Activated T-helper 2 cell treated with anti-CD3 and anti-CD28 coated beads, Interferon-gamma antibody, Interleukin-2, Interleukin-4, amounts not matched to agents 10 μg/mL and 5 μg/mL and 100 μg/mL, durations not matched to agents 14 hours and 24 hours and 36 hours (primary cell): ENCODE results near the gene ZGPAT. TPM values are rescaled to one million over a fixed set of nuclear protein-coding genes. Genes with fewer than 3 reads are reported as not detected.
"Not testable (repeated sequence)": the region's sequence is repeated elsewhere in the genome, so short reads cannot be mapped to it uniquely, and the experiment has no call there.

Experiments
- DNase-seq: peaks from one replicate; pipeline ENCODE4 v3.0.0; 2021; ENCODE audit warnings: low spot score
- H3K27ac Mint-ChIP-seq: one replicate; pipeline ENCODE4 v1.8.0; 2021; ENCODE audit warnings: mixed read lengths
- H3K27me3 Mint-ChIP-seq: one replicate; pipeline ENCODE4 v1.8.0; 2021; ENCODE audit warnings: low read depth, mixed read lengths
- H3K36me3 Mint-ChIP-seq: one replicate; pipeline ENCODE4 v1.8.0; 2021; ENCODE audit warnings: low read depth, mixed read lengths
- H3K4me1 Mint-ChIP-seq: one replicate; pipeline ENCODE4 v1.8.0; 2021; ENCODE audit warnings: low read depth, mixed read lengths
- H3K4me3 Mint-ChIP-seq: one replicate; pipeline ENCODE4 v1.8.0; 2021; ENCODE audit warnings: low read depth, mild to moderate bottlenecking, moderate library complexity, mixed read lengths
- H3K9me3 Mint-ChIP-seq: one replicate; pipeline ENCODE4 v1.8.0; 2021; ENCODE audit warnings: mixed read lengths
- intact Hi-C: fragments of 100-400 bp; cut with micrococcal nuclease; formaldehyde crosslinking; loops from one replicate; pipeline ENCODE4 v1.15.1; 2023
- total RNA-seq: library from RNA; stranded (reverse); gene quantifications from 2 replicates; pipeline ENCODE4 v1.2.3, GENCODE V29; 2022

Gene ZGPAT
- total RNA-seq, 1 donor from 2014 or later, result 29.0 TPM

- no peaks in the 10 kb centered on the region for H3K27me3 Mint-ChIP-seq
- DNase-seq, result no peak
- no peaks in the 10 kb centered on the region for H3K36me3 Mint-ChIP-seq
- no peaks in the 10 kb centered on the region for H3K9me3 Mint-ChIP-seq
- H3K4me3 Mint-ChIP-seq, result no peak overlapping the region
- no peaks in the 10 kb centered on the region for H3K4me1 Mint-ChIP-seq
- intact Hi-C loops, result no loop called here
- no peak overlapping the region for H3K27ac Mint-ChIP-seq
Measured at GRCh38 chr20:63771046-63771707, 63.3 kb downstream of the ZGPAT start.

DNA sequence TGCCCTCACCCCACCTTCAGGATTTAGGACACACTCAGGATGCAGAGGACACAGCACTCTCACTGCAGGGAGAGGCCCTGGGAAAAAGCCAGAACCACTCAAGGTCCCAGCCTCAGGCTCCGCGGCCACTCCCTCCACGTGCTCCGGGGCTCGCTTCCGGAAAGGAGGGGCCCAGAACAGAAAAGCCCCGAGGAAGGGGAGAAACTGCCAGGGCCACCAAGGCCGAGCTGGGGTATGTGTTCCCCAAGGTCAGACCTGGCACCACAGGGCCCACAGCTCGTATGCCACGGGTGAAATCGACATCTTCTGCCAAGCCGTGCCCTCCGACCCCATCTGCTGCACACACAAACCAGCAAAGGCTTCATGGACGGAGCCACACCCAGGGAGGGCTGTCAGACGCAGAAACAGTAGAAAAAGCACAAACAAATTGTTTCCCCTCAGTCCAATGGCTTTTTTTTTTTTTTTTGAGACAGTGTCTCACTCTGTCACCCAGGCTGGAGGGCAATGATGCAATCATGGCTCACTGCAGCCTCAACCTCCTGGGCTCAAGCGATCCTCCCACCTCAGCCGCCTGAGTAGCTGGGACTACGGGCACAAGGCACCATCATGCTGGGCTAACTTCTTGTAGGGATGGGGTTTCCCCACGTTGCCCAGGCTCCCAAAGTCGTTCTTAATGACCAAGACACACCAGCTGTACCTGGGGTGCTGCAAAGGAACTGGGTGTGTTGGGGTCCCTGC is 65.1 kb downstream of the ZGPAT start:
- no peaks in the 10 kb centered on the region for H3K27me3 Mint-ChIP-seq

DNA sequence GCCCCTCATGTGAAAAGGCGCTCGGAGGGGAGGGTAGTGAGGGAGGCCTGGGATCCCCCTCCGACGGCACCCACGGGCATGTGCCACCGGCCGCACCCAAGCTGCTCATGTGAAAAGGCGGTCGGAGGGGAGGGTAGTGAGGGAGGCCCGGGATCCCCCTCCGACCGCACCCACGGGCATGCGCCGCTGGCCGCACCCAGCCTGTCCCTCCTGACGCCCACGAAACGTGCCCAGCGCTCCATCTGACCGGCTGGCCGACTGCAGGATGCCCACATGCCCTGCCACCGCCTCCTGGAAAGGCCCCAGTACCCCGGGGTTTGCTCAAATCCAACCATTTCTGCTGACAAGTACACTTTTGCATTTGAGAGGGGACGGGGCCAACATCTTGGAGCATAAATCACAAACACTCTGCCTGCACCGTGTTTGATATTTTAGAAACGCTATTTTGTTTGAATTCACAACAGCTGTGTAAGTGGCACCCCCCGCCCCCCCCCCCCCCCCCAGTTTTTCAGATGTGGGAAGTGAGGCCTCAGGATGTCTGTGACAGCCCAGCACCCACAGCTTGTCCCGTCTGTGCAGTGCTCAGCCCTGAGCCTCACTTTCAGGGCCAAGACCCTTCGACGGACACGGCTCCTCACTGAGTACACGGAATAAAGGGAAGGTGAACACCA is 65.9 kb downstream of the ZGPAT start:
- Mint-ChIP-seq H3K36me3 (no peaks in the 10 kb centered on the region), H3K27ac (no peak overlapping the region), H3K4me1 (no peaks in the 10 kb centered on the region), H3K9me3 (no peaks in the 10 kb centered on the region), H3K27me3 (no peaks in the 10 kb centered on the region), H3K4me3 (no peak overlapping the region)
- no peak for DNase-seq
- intact Hi-C loops, result no loop called here

More for the DNA sequence above, 65.1 kb downstream of the ZGPAT start:
- intact Hi-C loops, result no loop called here
- no peaks in the 10 kb centered on the region for H3K36me3 Mint-ChIP-seq
- H3K27ac Mint-ChIP-seq, result no peak overlapping the region
- H3K4me1 Mint-ChIP-seq, result no peaks in the 10 kb centered on the region
- no peak overlapping the region for H3K4me3 Mint-ChIP-seq
- no peak for DNase-seq
- no peaks in the 10 kb centered on the region for H3K9me3 Mint-ChIP-seq

- Mint-ChIP-seq H3K36me3 (no peaks in the 10 kb centered on the region), H3K4me1 (no peaks in the 10 kb centered on the region), H3K4me3 (no peak overlapping the region), H3K27me3 (no peaks in the 10 kb centered on the region), H3K27ac (no peak overlapping the region), H3K9me3 (no peaks in the 10 kb centered on the region)
- intact Hi-C loops, result no loop called here
- DNase-seq, result no peak
Measured at GRCh38 chr20:63774306-63774705, 66.5 kb downstream of the ZGPAT start.

GRCh38 chr20:63775096-63775978 is 67.5 kb downstream of the ZGPAT start:
- no peak for DNase-seq
- H3K27ac Mint-ChIP-seq, result no peak overlapping the region
- H3K4me3 Mint-ChIP-seq, result no peak overlapping the region
- intact Hi-C loops, result no loop called here
- H3K4me1 Mint-ChIP-seq, result no peaks in the 10 kb centered on the region
- H3K27me3 Mint-ChIP-seq, result no peaks in the 10 kb centered on the region
- no peaks in the 10 kb centered on the region for H3K36me3 Mint-ChIP-seq
- H3K9me3 Mint-ChIP-seq, result no peaks in the 10 kb centered on the region

DNA sequence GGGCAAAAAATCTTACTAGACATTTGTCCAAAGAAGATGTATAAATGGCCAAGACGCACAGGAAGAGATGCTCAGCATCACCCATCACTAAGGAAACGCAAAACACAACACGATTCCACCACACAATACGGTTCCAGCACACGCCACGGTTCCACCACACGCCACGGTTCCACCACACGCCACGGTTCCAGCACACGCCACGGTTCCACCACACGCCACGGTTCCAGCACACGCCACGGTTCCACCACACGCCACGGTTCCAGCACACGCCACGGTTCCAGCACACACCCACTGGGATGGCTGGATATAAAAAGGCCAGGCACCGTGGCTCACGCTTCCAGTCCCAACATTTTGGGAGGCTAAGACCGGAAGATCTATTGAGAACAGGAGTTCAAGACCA is 69.0 kb downstream of the ZGPAT start:
- H3K36me3 Mint-ChIP-seq, H3K9me3 Mint-ChIP-seq, H3K27me3 Mint-ChIP-seq, H3K4me3 Mint-ChIP-seq, H3K4me1 Mint-ChIP-seq, DNase-seq, intact Hi-C loops, H3K27ac Mint-ChIP-seq: not testable (repeated sequence)

- Mint-ChIP-seq H3K27ac (no peak overlapping the region), H3K4me3 (no peak overlapping the region), H3K4me1 (peaks cover 3% of the 10 kb centered on the region), H3K36me3 (no peaks in the 10 kb centered on the region), H3K27me3 (no peaks in the 10 kb centered on the region), H3K9me3 (no peaks in the 10 kb centered on the region)
- intact Hi-C loops, result no loop called here
- no peak for DNase-seq
Measured at GRCh38 chr20:63777614-63778013, 69.8 kb downstream of the ZGPAT start.

DNA sequence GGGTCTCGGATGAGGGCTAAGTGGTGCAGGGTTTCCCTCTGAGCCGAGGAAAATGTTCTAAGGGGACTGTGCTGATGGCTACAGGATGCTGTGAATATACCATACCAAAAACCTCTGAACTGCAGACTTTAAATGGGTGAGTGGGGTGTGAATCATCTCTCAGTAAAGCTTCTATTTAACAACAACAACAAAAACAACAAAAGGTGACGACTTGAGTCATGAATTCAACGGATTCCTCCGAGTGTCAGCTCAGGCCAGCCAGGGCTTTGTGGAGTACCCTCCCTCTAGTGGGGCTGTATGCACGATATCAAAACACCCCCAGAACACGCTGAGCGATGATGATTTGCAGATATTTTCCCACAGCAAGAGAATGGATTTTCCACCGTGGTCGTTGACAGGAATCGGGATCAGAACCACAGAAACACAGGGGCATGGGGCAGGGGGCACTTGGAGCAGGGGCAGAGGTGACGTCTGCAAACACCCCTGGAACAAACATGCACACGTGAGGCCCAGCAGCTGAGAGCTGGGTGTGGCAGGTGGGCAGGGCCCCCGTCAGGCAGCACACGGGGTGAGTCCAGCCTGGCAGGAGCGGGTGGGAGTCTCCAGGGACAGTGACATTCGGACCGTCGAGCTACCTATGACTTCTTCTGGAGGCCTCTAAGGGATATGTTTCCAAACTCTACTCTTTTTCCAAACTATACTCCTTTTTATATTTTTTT is 70.4 kb downstream of the ZGPAT start:
- intact Hi-C loops, result no loop called here
- H3K9me3 Mint-ChIP-seq, result no peaks in the 10 kb centered on the region
- no peak for DNase-seq
- H3K4me3 Mint-ChIP-seq, result no peak overlapping the region
- H3K36me3 Mint-ChIP-seq, result no peaks in the 10 kb centered on the region
- H3K4me1 Mint-ChIP-seq, result peaks cover 3% of the 10 kb centered on the region
- no peaks in the 10 kb centered on the region for H3K27me3 Mint-ChIP-seq
- no peak overlapping the region for H3K27ac Mint-ChIP-seq

- Mint-ChIP-seq H3K27me3 (no peaks in the 10 kb centered on the region), H3K4me3 (no peak overlapping the region), H3K9me3 (no peaks in the 10 kb centered on the region), H3K27ac (no peak overlapping the region), H3K4me1 (peaks cover 3% of the 10 kb centered on the region), H3K36me3 (no peaks in the 10 kb centered on the region)
- intact Hi-C loops, result no loop called here
- no peak for DNase-seq
Measured at GRCh38 chr20:63778857-63779256, 71.0 kb downstream of the ZGPAT start.

- Mint-ChIP-seq H3K27me3 (no peaks in the 10 kb centered on the region), H3K4me3 (no peak overlapping the region), H3K36me3 (no peaks in the 10 kb centered on the region), H3K9me3 (no peaks in the 10 kb centered on the region), H3K4me1 (peaks cover 5% of the 10 kb centered on the region), H3K27ac (no peak overlapping the region)
- intact Hi-C loops, result no loop called here
- DNase-seq, result no peak
Measured at GRCh38 chr20:63781181-63781580, 73.3 kb downstream of the ZGPAT start.

GRCh38 chr20:63782051-63782471 is 74.2 kb downstream of the ZGPAT start:
- H3K36me3 Mint-ChIP-seq, result no peaks in the 10 kb centered on the region
- no peaks in the 10 kb centered on the region for H3K9me3 Mint-ChIP-seq
- no peak overlapping the region for H3K27ac Mint-ChIP-seq
- DNase-seq, result no peak
- peaks cover 5% of the 10 kb centered on the region for H3K4me1 Mint-ChIP-seq
- H3K27me3 Mint-ChIP-seq, result no peaks in the 10 kb centered on the region
- intact Hi-C loops, result no loop called here
- no peak overlapping the region for H3K4me3 Mint-ChIP-seq

DNA sequence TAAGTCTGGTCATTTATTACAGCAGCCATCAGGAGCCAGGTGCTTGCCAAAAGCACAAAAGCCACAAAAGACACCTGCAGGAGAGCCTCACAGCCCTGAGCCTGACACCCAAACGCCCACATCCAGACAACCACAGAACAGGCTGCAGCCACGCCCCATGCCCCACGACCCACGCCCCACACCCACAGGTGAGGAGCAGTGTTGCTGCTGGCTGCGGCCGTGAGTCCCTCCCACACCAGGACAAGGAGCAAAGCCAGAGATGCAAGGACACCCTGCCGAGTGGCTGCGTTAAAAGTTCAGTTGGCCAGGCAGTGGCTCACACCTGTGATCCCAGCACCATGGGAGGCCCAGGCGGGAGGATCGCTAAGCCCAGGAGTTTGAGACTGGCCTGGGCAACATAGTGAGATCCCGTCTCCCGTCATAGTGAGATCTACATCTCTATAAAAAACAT is 74.7 kb downstream of the ZGPAT start:
- no peak for DNase-seq
- Mint-ChIP-seq H3K27ac (no peak overlapping the region), H3K36me3 (no peaks in the 10 kb centered on the region), H3K27me3 (no peaks in the 10 kb centered on the region), H3K4me3 (no peak overlapping the region), H3K9me3 (no peaks in the 10 kb centered on the region), H3K4me1 (peaks cover 5% of the 10 kb centered on the region)
- intact Hi-C loops, result no loop called here
